A549 (cell line): Measurements from ENCODE around the gene DNASE1L1. TPM values are rescaled to one million over a fixed set of nuclear protein-coding genes. Genes with fewer than 3 reads are reported as not detected.

Source experiments
- ATAC-seq, 2 experiments: fragments of 200-7000 bp in 1 of 2; fragments of >200 bp in 1 of 2; cut with Nextera tagmentation in 1 of 2; cut with Tn5 transposase in 1 of 2; 3 replicates each; pipeline versions ENCODE4 v1.8.0 to v1.9.1; 2018 to 2020; ENCODE audit warnings: mild to moderate bottlenecking in 1 of 2, moderate library complexity in 1 of 2
- CTCF ChIA-PET: fragments of 300-600 bp; sonication (Branson Sonifier 250); formaldehyde crosslinking; extraction: SDS; loops from one replicate; lab custom pipeline; 2021; ENCODE audit warnings: antibody characterized with exemption, inconsistent platforms; lab: Yijun Ruan, JAX
- POLR2A ChIA-PET: fragments of 350-600 bp; formaldehyde crosslinking; extraction: SDS; loops from one replicate; lab custom pipeline; 2021; ENCODE audit warnings: antibody characterized with exemption, inconsistent platforms; lab: Yijun Ruan, JAX
- DNase-seq, 2 experiments: peaks; one replicate each; pipeline versions ENCODE4 v3.0.0 to v3.0.0-alpha.2; 2011 to 2016; ENCODE audit warnings: low read depth in 1 of 2, low spot score in 1 of 2
- FAIRE-seq: peaks from 2 replicates; lab custom pipeline; 2011; peaks lifted over from hg19 to GRCh38; lab: Jason Lieb, UNC
- H3K27ac ChIP-seq, 2 experiments: fragments of >200 bp; sonication (Bioruptor Twin); formaldehyde crosslinking; 3 replicates each; pipeline ENCODE4 v1.5.1; 2016 to 2017
- H3K4me1 ChIP-seq: fragments of >200 bp; sonication (Bioruptor Twin); formaldehyde crosslinking; 3 replicates; pipeline ENCODE4 v1.6.1; 2016
- H3K4me2 ChIP-seq: fragments of >200 bp; sonication (Bioruptor Twin); formaldehyde crosslinking; 3 replicates; pipeline ENCODE4 v1.6.1; 2016
- H3K4me3 ChIP-seq: fragments of >200 bp; sonication (Bioruptor Twin); formaldehyde crosslinking; 3 replicates; pipeline ENCODE4 v1.5.1; 2016
- H3K9me3 ChIP-seq: fragments of >200 bp; sonication (Bioruptor Twin); formaldehyde crosslinking; 3 replicates; pipeline ENCODE4 v1.6.1; 2016
- BCL3 ChIP-seq: fragments of >200 bp; sonication (Bioruptor Twin); formaldehyde crosslinking; IDR thresholded peaks from 3 replicates; pipeline ENCODE4 v1.6.1; 2016
- EHF ChIP-seq: fragments of 250-450 bp; sonication (Bioruptor Pico); IDR thresholded peaks from 2 replicates; pipeline ENCODE4 v1.5.0; 2020; ENCODE audit warnings: mild to moderate bottlenecking
- EP300 ChIP-seq, 2 experiments: fragments of >200 bp; sonication (Bioruptor Twin); formaldehyde crosslinking; IDR thresholded peaks; 2 replicates in 1 of 2; 3 replicates in 1 of 2; pipeline ENCODE4 v1.6.1; 2016 to 2017
- ESRRA ChIP-seq: fragments of 150-350 bp; IDR thresholded peaks from 2 replicates; pipeline ENCODE4 v1.6.1; 2014; ENCODE audit warnings: mild to moderate bottlenecking, low read length, borderline replicate concordance
- FOSB ChIP-seq: fragments of 250-450 bp; sonication (Bioruptor Pico); IDR thresholded peaks from 2 replicates; pipeline ENCODE4 v1.5.0; 2020; ENCODE audit warnings: mild to moderate bottlenecking, moderate library complexity
- FOXS1 ChIP-seq: fragments of 250-450 bp; sonication (Bioruptor Pico); IDR thresholded peaks from 2 replicates; pipeline ENCODE4 v1.5.0; 2020; ENCODE audit warnings: mild to moderate bottlenecking, moderate library complexity
- HES2 ChIP-seq: fragments of >200 bp; sonication (Bioruptor Twin); formaldehyde crosslinking; IDR thresholded peaks from 2 replicates; pipeline ENCODE4 v1.6.1; 2016
- HMGXB4 ChIP-seq: fragments of 250-450 bp; sonication (Bioruptor Pico); IDR thresholded peaks from 2 replicates; pipeline ENCODE4 v1.5.0; 2021; ENCODE audit warnings: mild to moderate bottlenecking, moderate library complexity, borderline replicate concordance
- HOXA7 ChIP-seq: fragments of 250-450 bp; sonication (Bioruptor Pico); IDR thresholded peaks from 2 replicates; pipeline ENCODE4 v1.5.0; 2020; ENCODE audit warnings: mild to moderate bottlenecking, moderate library complexity
- JUN ChIP-seq, 2 experiments: fragments of >200 bp; sonication (Bioruptor Twin); formaldehyde crosslinking; IDR thresholded peaks; 2 replicates in 1 of 2; 3 replicates in 1 of 2; pipeline ENCODE4 v1.6.1; 2016 to 2017
- JUNB ChIP-seq: fragments of >200 bp; sonication (Bioruptor Twin); formaldehyde crosslinking; IDR thresholded peaks from 2 replicates; pipeline ENCODE4 v1.6.1; 2016
- NFE2L2 ChIP-seq: fragments of 150-350 bp; conservative IDR thresholded peaks from 2 replicates; pipeline ENCODE4 v1.6.1; 2014; ENCODE audit warnings: low read length
- NPAS2 ChIP-seq: fragments of 250-450 bp; sonication (Bioruptor Pico); IDR thresholded peaks from 2 replicates; pipeline ENCODE4 v1.8.0; 2022; ENCODE audit warnings: mild to moderate bottlenecking, moderate library complexity, borderline replicate concordance
- PBX3 ChIP-seq: IDR thresholded peaks from 2 replicates; pipeline ENCODE4 v1.6.1; 2012
- POLR2A ChIP-seq: IDR thresholded peaks from 2 replicates; pipeline ENCODE4 v1.6.1; 2012; ENCODE audit warnings: mild to moderate bottlenecking, low read length
- POLR2AphosphoS2 ChIP-seq: conservative IDR thresholded peaks from 2 replicates; pipeline ENCODE4 v1.6.1; 2012; ENCODE audit warnings: low read length, improper control_type of control experiment, inconsistent platforms
- SMC3 ChIP-seq: fragments of >200 bp; sonication (Bioruptor Twin); formaldehyde crosslinking; IDR thresholded peaks from 3 replicates; pipeline ENCODE4 v1.6.1; 2018; ENCODE audit warnings: inconsistent platforms
- ZFP36 ChIP-seq: fragments of 450-650 bp; IDR thresholded peaks from 2 replicates; pipeline ENCODE4 v1.6.1; 2014; ENCODE audit warnings: borderline replicate concordance; ENCODE audit not compliant: partially characterized antibody
- WGBS: methylation state at CpG from one replicate; pipeline ENCODE4 v1.1.6; 2017; ENCODE audit errors: missing lambda C conversion rate; 5-methylcytosine and 5-hydroxymethylcytosine counted together
- polyA plus RNA-seq, 4 experiments: library from polyadenylated mRNA; depleted of rRNA in 3 of 4; stranded (reverse); fragments of >200 nt; fragmentation: RNase III in 1 of 4; extraction: RNeasy Plus Mini Kit Qiagen cat#74134 plus additional on column Dnase treatment in 1 of 4; gene quantifications; 2 replicates in 3 of 4; 3 replicates in 1 of 4; pipeline ENCODE4 v1.2.3, GENCODE V29; 2011 to 2017

Gene DNASE1L1
- polyA plus RNA-seq, 2 of the 4 experiments (the other 2 are of a cell fraction) = 14.3 to 24.5 TPM

GRCh38 chrX:154382483-154383069 is 26.5 kb downstream of the DNASE1L1 start:
- ATAC-seq (no peak), DNase-seq (no peak), FAIRE-seq (no peak)
- H3K4me1 ChIP-seq = peaks cover 20% of the 10 kb centered on the region
- ChIA-PET CTCF (interaction anchor here (3.5 kb wide), 1 partner anchor 9 kb away, joined by 49 read pairs; the partner anchor contains the start of gene FLNA), POLR2A (interaction anchor here (2.8 kb wide), 1 partner anchor 12 kb away, joined by 10 read pairs; no protein-coding TSS in a partner anchor)
- WGBS = 84% methylated on average over 10 of the region's 11 CpGs
- no peak overlapping the region for H3K4me3 ChIP-seq
- H3K27ac ChIP-seq = no peak overlapping the region
- no peak overlapping the region for H3K4me2 ChIP-seq
- TF ChIP-seq HOXA7 (CRISPR knock-in tag) = 0 out of 2 replicates have a peak, but pooled peaks have one; percentile 49
- TF ChIP-seq JUN (IDR thresholded peaks at IDR 0.05) = 0 out of 5 replicates have a peak, but pooled peaks of 1 of the 2 experiments have one; percentile 17
- TF ChIP-seq ESRRA = no peak
- H3K9me3 ChIP-seq = no peaks in the 10 kb centered on the region

GRCh38 chrX:154381271-154381670 is 27.8 kb downstream of the DNASE1L1 start:
- WGBS = 80% methylated on average over 6 of the region's 6 CpGs
- CTCF ChIA-PET = interaction anchor here (3.5 kb wide), 1 partner anchor 7 kb away, joined by 49 read pairs; the partner anchor contains the start of gene FLNA
- no peak for ATAC-seq
- peaks cover 23% of the 10 kb centered on the region for H3K4me1 ChIP-seq
- H3K4me2 ChIP-seq = 0 out of 3 replicates have a peak overlapping the region, but pooled peaks have one; percentile 98
- POLR2A ChIA-PET = no interaction called here
- no peaks in the 10 kb centered on the region for H3K9me3 ChIP-seq
- peak overlapping the region in 1 of 2 experiments; percentile 96; a peak in 1 of 6 replicates for H3K27ac ChIP-seq
- TF ChIP-seq PBX3 (no peak), JUN (IDR thresholded peaks at IDR 0.05) (no peak), ESRRA (no peak), HES2 (no peak), POLR2AphosphoS2 (no peak), JUNB (no peak), ZFP36 (no peak), EP300 (IDR thresholded peaks at IDR 0.05) (no peak), FOSB (no peak), HMGXB4 (no peak), BCL3 (no peak), HOXA7 (CRISPR knock-in tag) (no peak), SMC3 (no peak), NFE2L2 (no peak), FOXS1 (CRISPR knock-in tag) (no peak)
- H3K4me3 ChIP-seq = no peak overlapping the region
- FAIRE-seq = no peak
- no peak for DNase-seq

- Histone ChIP-seq H3K4me1 (peaks cover 23% of the 10 kb centered on the region), H3K4me3 (peak overlapping the region; percentile 91; the same call in 2 of the 3 replicates), H3K9me3 (no peaks in the 10 kb centered on the region), H3K27ac (peak overlapping the region in 1 of 2 experiments; percentile 96; a peak in 3 of 6 replicates), H3K4me2 (peak overlapping the region; percentile 98)
- DNase-seq (no peak), ATAC-seq (no peak), FAIRE-seq (no peak)
- ChIA-PET POLR2A (no interaction called here), CTCF (no interaction called here)
- 92% methylated on average over 14 of the region's 14 CpGs for WGBS
- TF ChIP-seq ESRRA = no peak
- TF ChIP-seq EHF (CRISPR knock-in tag) = no peak
- TF ChIP-seq POLR2A = no peak
- no peak for TF ChIP-seq NPAS2 (CRISPR knock-in tag)
Observed at GRCh38 chrX:154380787-154381186, 28.3 kb downstream of the DNASE1L1 start.
